Activated CD4-positive, alpha-beta T cell treated with anti-CD3 and anti-CD28 coated beads, Interleukin-2, amount 10 ng/mL, durations not matched to agents 7 days and 5 days (primary cell): ENCODE data around the gene CAPZB. TPM values are rescaled to one million over a fixed set of nuclear protein-coding genes. Genes with fewer than 3 reads are reported as not detected.

Experiments
- CTCF ChIA-PET: fragments of 350-600 bp; sonication (Branson Sonifier 250); formaldehyde crosslinking; loops from one replicate; lab custom pipeline; 2021; ENCODE audit warnings: antibody characterized with exemption; lab: Charles Lee
- POLR2A ChIA-PET: fragments of 350-600 bp; sonication (Branson Sonifier 250); formaldehyde crosslinking; loops from one replicate; lab custom pipeline; 2021; ENCODE audit warnings: antibody characterized with exemption; lab: Charles Lee
- DNase-seq: peaks from one replicate; pipeline ENCODE4 v3.0.0-alpha.2; 2020
- H3K27ac Mint-ChIP-seq: one replicate; pipeline ENCODE4 v1.8.0; 2021; ENCODE audit warnings: mild to moderate bottlenecking, moderate library complexity, mixed read lengths
- H3K27me3 Mint-ChIP-seq: one replicate; pipeline ENCODE4 v1.8.0; 2021; ENCODE audit warnings: mixed read lengths
- H3K36me3 Mint-ChIP-seq: one replicate; pipeline ENCODE4 v1.8.0; 2021; ENCODE audit warnings: low read depth, mixed read lengths
- H3K4me1 Mint-ChIP-seq: one replicate; pipeline ENCODE4 v1.8.0; 2021; ENCODE audit warnings: mixed read lengths
- H3K4me3 Mint-ChIP-seq: one replicate; pipeline ENCODE4 v1.8.0; 2021; ENCODE audit warnings: mild to moderate bottlenecking, moderate library complexity, mixed read lengths
- H3K9me3 Mint-ChIP-seq: one replicate; pipeline ENCODE4 v1.8.0; 2021; ENCODE audit warnings: mixed read lengths
- total RNA-seq, 2 experiments: library from RNA; stranded (reverse); gene quantifications; one replicate each; pipeline ENCODE4 v1.2.3, GENCODE V29; 2021

The CAPZB gene
- total RNA-seq, 2 experiments from 2014 or later, result 529 to 567 TPM

DNA sequence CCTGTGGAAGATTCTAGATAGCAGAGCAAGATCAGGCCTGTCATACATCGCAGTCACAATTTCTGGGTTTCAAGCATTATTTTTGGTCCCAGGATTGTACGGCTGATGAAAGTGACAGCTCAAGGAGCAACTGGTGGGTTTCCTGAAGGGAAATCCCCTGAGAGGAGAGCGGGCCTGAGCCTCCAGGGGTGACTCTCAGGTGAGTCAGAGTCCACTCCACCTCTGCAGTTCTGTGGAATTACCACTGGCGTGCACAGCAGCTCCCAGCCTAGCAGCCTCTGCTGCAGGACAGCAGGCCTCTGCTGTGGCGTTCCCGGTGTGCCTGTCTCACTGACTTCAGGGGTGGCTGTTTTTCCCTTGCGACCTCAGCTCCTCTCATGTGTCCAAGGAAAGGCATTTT, 148.8 kb downstream of the CAPZB start:
- DNase-seq, result no peak
- Mint-ChIP-seq H3K4me1 (peaks cover 2% of the 10 kb centered on the region), H3K9me3 (no peaks in the 10 kb centered on the region), H3K27me3 (no peaks in the 10 kb centered on the region), H3K36me3 (peaks cover 20% of the 10 kb centered on the region), H3K27ac (no peak overlapping the region), H3K4me3 (no peak overlapping the region)
- POLR2A ChIA-PET, result no interaction called here
- CTCF ChIA-PET, result no interaction called here

- H3K27ac Mint-ChIP-seq, result no peak overlapping the region
- no peaks in the 10 kb centered on the region for H3K9me3 Mint-ChIP-seq
- ChIA-PET CTCF (interaction anchor here (0.6 kb wide), 1 partner anchor 13 kb away, joined by 3 read pairs; no protein-coding TSS in a partner anchor), POLR2A (no interaction called here)
- DNase-seq, result no peak
- H3K36me3 Mint-ChIP-seq, result peaks cover 9% of the 10 kb centered on the region
- H3K27me3 Mint-ChIP-seq, result no peaks in the 10 kb centered on the region
- no peaks in the 10 kb centered on the region for H3K4me1 Mint-ChIP-seq
- H3K4me3 Mint-ChIP-seq, result no peak overlapping the region
Measured at GRCh38 chr1:19333587-19334354, 151.6 kb downstream of the CAPZB start.

GRCh38 chr1:19332832-19333231, 152.5 kb downstream of the CAPZB start:
- Mint-ChIP-seq H3K9me3 (no peaks in the 10 kb centered on the region), H3K36me3 (peaks cover 5% of the 10 kb centered on the region), H3K27me3 (no peaks in the 10 kb centered on the region), H3K4me3 (no peak overlapping the region), H3K27ac (no peak overlapping the region), H3K4me1 (no peaks in the 10 kb centered on the region)
- CTCF ChIA-PET, result interaction anchor here (0.7 kb wide), 1 partner anchor 9 kb away, joined by 3 read pairs; no protein-coding TSS in a partner anchor
- POLR2A ChIA-PET, result no interaction called here
- no peak for DNase-seq

GRCh38 chr1:19331262-19331878, 154.0 kb downstream of the CAPZB start:
- ChIA-PET CTCF (interaction anchor here (1.1 to 1.3 kb wide), 2 partner anchors 9 to 13 kb away, joined by 3 read pairs; no protein-coding TSS in a partner anchor), POLR2A (no interaction called here)

DNA sequence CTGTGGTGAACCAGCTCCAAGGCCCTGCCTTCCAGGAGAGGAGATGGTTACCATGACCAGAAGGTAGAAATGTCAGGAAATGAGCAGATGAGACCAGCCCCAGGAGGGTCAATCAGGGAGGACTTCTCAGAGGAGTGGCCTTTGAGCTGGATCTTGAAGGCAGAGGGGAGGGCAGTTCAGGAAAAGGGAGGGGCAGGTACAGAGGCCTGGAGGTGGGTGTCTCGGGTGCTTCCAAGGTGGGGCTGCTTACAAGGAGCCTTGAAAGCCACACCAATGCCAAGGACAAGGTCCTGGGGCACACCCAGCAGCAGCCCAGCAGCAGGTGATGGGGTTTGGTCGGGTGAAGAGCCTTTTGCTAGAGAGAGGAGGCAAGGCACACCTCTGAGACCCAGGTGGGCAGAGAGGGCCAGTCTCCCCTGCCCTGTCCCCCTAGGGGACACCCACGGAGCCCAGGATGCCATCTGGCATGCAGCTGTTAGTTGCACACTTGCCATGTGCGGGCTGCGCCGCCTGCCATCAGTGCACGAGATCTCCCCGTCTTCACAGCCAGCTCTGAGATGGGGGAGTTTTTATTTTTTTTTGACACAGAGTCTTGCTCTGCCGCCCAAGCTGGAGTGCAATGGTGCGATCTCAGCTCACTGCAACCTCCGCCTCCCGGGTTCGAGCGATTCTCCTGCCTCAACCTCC, 154.7 kb downstream of the CAPZB start:
- Mint-ChIP-seq H3K9me3 (no peaks in the 10 kb centered on the region), H3K4me1 (no peaks in the 10 kb centered on the region), H3K4me3 (no peak overlapping the region), H3K27ac (peak overlapping the region; percentile 50), H3K27me3 (no peaks in the 10 kb centered on the region), H3K36me3 (no peaks in the 10 kb centered on the region)
- no peak for DNase-seq
- POLR2A ChIA-PET, result no interaction called here
- CTCF ChIA-PET, result interaction anchor here (1.1 kb wide), 1 partner anchor 10 kb away, joined by 3 read pairs; no protein-coding TSS in a partner anchor

More at GRCh38 chr1:19331262-19331878, 154.0 kb downstream of the CAPZB start:
- H3K4me1 Mint-ChIP-seq, result no peaks in the 10 kb centered on the region
- H3K27me3 Mint-ChIP-seq, result no peaks in the 10 kb centered on the region
- no peak overlapping the region for H3K4me3 Mint-ChIP-seq
- H3K36me3 Mint-ChIP-seq, result peaks cover 3% of the 10 kb centered on the region
- no peak for DNase-seq
- H3K9me3 Mint-ChIP-seq, result no peaks in the 10 kb centered on the region
- no peak overlapping the region for H3K27ac Mint-ChIP-seq

DNA sequence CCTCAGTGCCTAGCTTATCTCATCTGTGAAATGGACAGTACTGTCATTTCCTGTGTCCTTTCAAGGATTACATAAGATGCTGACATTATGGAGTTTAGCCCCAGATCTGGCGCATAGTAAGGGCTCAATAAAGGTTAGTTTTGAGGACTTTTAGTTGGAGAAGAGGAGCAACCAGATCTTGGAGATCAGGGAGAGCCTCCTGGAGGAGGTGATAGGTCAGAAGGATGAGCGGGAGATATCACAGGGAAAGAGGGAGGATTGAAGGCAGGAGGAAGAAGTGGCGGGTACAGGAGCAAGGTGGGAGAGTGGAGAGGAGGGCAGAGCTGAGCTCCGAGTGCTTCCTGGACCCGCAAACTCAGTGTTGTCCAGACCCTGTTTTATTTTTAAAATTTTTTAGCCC, 155.7 kb downstream of the CAPZB start:
- Mint-ChIP-seq H3K4me3 (no peak overlapping the region), H3K4me1 (no peaks in the 10 kb centered on the region), H3K27ac (peak overlapping the region; percentile 34), H3K9me3 (no peaks in the 10 kb centered on the region), H3K27me3 (no peaks in the 10 kb centered on the region), H3K36me3 (no peaks in the 10 kb centered on the region)
- DNase-seq, result no peak
- ChIA-PET CTCF (no interaction called here), POLR2A (no interaction called here)

GRCh38 chr1:19329188-19329587, 156.2 kb downstream of the CAPZB start:
- Mint-ChIP-seq H3K36me3 (no peaks in the 10 kb centered on the region), H3K4me1 (no peaks in the 10 kb centered on the region), H3K27ac (no peak overlapping the region), H3K9me3 (no peaks in the 10 kb centered on the region), H3K27me3 (no peaks in the 10 kb centered on the region), H3K4me3 (no peak overlapping the region)
- ChIA-PET POLR2A (no interaction called here), CTCF (no interaction called here)
- DNase-seq, result no peak

GRCh38 chr1:19328486-19328885, 156.9 kb downstream of the CAPZB start:
- Mint-ChIP-seq H3K9me3 (no peaks in the 10 kb centered on the region), H3K4me1 (no peaks in the 10 kb centered on the region), H3K4me3 (no peak overlapping the region), H3K27me3 (no peaks in the 10 kb centered on the region), H3K27ac (no peak overlapping the region), H3K36me3 (no peaks in the 10 kb centered on the region)
- ChIA-PET POLR2A (no interaction called here), CTCF (no interaction called here)
- no peak for DNase-seq

- Mint-ChIP-seq H3K27ac (no peak overlapping the region), H3K27me3 (no peaks in the 10 kb centered on the region), H3K36me3 (no peaks in the 10 kb centered on the region), H3K4me1 (no peaks in the 10 kb centered on the region), H3K4me3 (no peak overlapping the region), H3K9me3 (no peaks in the 10 kb centered on the region)
- ChIA-PET POLR2A (no interaction called here), CTCF (no interaction called here)
- no peak for DNase-seq
Measured at GRCh38 chr1:19327736-19328135, 157.6 kb downstream of the CAPZB start.

DNA sequence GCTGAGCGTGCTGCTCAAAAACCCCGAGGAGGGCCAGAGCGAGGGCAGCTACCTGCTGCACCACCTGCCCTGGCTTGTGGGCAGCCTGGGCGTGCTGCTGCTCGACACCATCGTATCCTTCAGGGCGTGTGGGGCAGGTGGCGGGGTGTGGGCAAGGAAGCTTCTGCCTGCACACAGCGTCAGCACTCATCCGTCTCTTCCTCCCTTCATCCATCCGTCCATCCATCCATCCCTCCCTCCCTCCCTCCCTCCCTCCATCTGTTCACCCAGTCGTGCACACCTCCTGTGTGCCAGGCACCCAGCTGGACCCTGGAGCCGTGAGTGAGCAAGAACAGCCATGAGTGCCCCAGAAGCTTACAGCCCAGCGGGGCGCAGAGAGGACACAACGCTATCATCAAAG, 158.0 kb downstream of the CAPZB start:
- ChIA-PET POLR2A (no interaction called here), CTCF (no interaction called here)
- Mint-ChIP-seq H3K27me3 (no peaks in the 10 kb centered on the region), H3K27ac (no peak overlapping the region), H3K4me3 (no peak overlapping the region), H3K36me3 (no peaks in the 10 kb centered on the region), H3K4me1 (no peaks in the 10 kb centered on the region), H3K9me3 (no peaks in the 10 kb centered on the region)
- no peak for DNase-seq

- Mint-ChIP-seq H3K4me1 (no peaks in the 10 kb centered on the region), H3K4me3 (no peak overlapping the region), H3K27me3 (no peaks in the 10 kb centered on the region), H3K36me3 (no peaks in the 10 kb centered on the region), H3K27ac (no peak overlapping the region), H3K9me3 (no peaks in the 10 kb centered on the region)
- ChIA-PET CTCF (no interaction called here), POLR2A (no interaction called here)
- no peak for DNase-seq
Measured at GRCh38 chr1:19326748-19327065, 158.6 kb downstream of the CAPZB start.

GRCh38 chr1:19325958-19326747, 159.2 kb downstream of the CAPZB start:
- no peak overlapping the region for H3K27ac Mint-ChIP-seq
- H3K36me3 Mint-ChIP-seq, result no peaks in the 10 kb centered on the region
- H3K4me1 Mint-ChIP-seq, result no peaks in the 10 kb centered on the region
- DNase-seq, result no peak
- no peak overlapping the region for H3K4me3 Mint-ChIP-seq
- no peaks in the 10 kb centered on the region for H3K27me3 Mint-ChIP-seq
- H3K9me3 Mint-ChIP-seq, result no peaks in the 10 kb centered on the region
- ChIA-PET POLR2A (no interaction called here), CTCF (no interaction called here)
